ENCODE results near the gene PIK3R1.

DNA sequence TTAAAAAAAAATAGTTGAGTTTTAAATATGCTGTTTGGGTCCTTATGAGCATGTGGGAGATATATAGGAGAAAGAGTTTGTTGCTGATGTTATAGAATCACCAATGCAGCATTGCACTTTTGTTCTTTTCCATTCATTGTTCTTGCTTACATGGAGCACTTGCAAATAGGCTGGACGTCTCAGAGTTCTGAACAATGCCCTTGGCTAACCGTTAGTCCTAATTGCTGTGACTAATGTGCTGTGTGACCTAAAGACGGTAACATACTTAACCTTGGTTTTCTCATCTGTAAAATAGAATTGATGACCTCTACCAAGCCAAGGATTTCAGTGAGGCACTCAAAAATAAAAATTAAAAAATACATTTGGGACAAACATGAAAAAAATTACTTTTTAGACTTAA lies 29.8 kb downstream of the PIK3R1 start:
- TF ChIP-seq, protein P1, sequence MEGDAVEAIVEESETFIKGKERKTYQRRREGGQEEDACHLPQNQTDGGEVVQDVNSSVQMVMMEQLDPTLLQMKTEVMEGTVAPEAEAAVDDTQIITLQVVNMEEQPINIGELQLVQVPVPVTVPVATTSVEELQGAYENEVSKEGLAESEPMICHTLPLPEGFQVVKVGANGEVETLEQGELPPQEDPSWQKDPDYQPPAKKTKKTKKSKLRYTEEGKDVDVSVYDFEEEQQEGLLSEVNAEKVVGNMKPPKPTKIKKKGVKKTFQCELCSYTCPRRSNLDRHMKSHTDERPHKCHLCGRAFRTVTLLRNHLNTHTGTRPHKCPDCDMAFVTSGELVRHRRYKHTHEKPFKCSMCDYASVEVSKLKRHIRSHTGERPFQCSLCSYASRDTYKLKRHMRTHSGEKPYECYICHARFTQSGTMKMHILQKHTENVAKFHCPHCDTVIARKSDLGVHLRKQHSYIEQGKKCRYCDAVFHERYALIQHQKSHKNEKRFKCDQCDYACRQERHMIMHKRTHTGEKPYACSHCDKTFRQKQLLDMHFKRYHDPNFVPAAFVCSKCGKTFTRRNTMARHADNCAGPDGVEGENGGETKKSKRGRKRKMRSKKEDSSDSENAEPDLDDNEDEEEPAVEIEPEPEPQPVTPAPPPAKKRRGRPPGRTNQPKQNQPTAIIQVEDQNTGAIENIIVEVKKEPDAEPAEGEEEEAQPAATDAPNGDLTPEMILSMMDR (IDR thresholded peaks at IDR 0.05) = no peak
- TF ChIP-seq POLR2AphosphoS5 (IDR thresholded peaks at IDR 0.05) = no peak
